Activated B cell treated with CpG ODN at 0.5 μM for 24 hours (primary cell): ENCODE results near the gene GNAI3. TPM values are rescaled to one million over a fixed set of nuclear protein-coding genes. Genes with fewer than 3 reads are reported as not detected.

Source experiments
- ATAC-seq: fragments of 200-7000 bp; cut with Tn5 transposase; one replicate; pipeline ENCODE4 v1.10.0; 2021; ENCODE audit warnings: low read depth, mild to moderate bottlenecking, moderate library complexity
- CTCF ChIA-PET: fragments of 350-600 bp; sonication (Branson Sonifier 250); formaldehyde crosslinking; loops from one replicate; lab custom pipeline; 2021; ENCODE audit warnings: antibody characterized with exemption; lab: Charles Lee
- POLR2A ChIA-PET: fragments of 350-600 bp; sonication (Branson Sonifier 250); formaldehyde crosslinking; loops from one replicate; lab custom pipeline; 2021; ENCODE audit warnings: antibody characterized with exemption; lab: Charles Lee
- DNase-seq: peaks from one replicate; pipeline ENCODE4 v3.0.0; 2022
- H3K27ac Mint-ChIP-seq: one replicate; pipeline ENCODE4 v1.8.0; 2020; ENCODE audit warnings: mixed read lengths
- H3K27me3 Mint-ChIP-seq: one replicate; pipeline ENCODE4 v1.8.0; 2021; ENCODE audit warnings: mixed read lengths
- H3K36me3 Mint-ChIP-seq: one replicate; pipeline ENCODE4 v1.8.0; 2021; ENCODE audit warnings: low read depth, mixed read lengths
- H3K4me1 Mint-ChIP-seq: one replicate; pipeline ENCODE4 v1.8.0; 2021; ENCODE audit warnings: mixed read lengths
- H3K4me3 Mint-ChIP-seq: one replicate; pipeline ENCODE4 v1.8.0; 2020; ENCODE audit warnings: mild to moderate bottlenecking, mixed read lengths
- H3K9me3 Mint-ChIP-seq: one replicate; pipeline ENCODE4 v1.8.0; 2020; ENCODE audit warnings: mixed read lengths
- intact Hi-C: fragments of 100-400 bp; cut with micrococcal nuclease; formaldehyde crosslinking; loops from one replicate; pipeline ENCODE4 v1.15.1; 2024
- total RNA-seq: library from RNA; stranded (reverse); gene quantifications from 2 replicates; pipeline ENCODE4 v1.2.3, GENCODE V29; 2022
- TF ChIP-seq, protein P1 (sequence below): fragments of 200-600 bp; IDR thresholded peaks from one replicate; pipeline ENCODE4 v1.8.0; 2022; ENCODE audit warnings: antibody characterized with exemption, mild to moderate bottlenecking

The GNAI3 gene
- total RNA-seq, 1 donor from 2014 or later: 8.4 TPM

DNA sequence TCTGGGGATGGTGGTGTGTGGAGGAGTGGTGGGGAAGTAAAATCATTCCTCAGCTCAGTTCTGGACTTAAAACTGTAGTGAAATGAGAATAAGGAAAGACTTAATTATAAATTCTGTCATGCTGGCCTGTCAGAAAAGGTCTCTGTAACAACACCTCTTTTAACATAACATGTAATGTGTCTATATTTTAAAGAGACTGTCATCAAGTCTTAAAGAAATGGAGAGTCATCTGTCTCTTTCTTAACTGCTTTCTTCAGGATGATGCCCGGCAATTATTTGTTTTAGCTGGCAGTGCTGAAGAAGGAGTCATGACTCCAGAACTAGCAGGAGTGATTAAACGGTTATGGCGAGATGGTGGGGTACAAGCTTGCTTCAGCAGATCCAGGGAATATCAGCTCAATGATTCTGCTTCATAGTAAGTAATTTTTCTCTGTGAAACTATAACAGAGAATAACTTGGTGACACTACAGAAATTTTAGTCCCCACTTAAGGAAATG is 30.6 kb downstream of the GNAI3 start:
- H3K36me3 Mint-ChIP-seq: peaks cover 69% of the 10 kb centered on the region
- H3K27ac Mint-ChIP-seq: no peak overlapping the region
- ATAC-seq (no peak), DNase-seq (no peak)
- no peaks in the 10 kb centered on the region for H3K9me3 Mint-ChIP-seq
- peaks cover 3% of the 10 kb centered on the region for H3K4me1 Mint-ChIP-seq
- TF ChIP-seq, protein P1, sequence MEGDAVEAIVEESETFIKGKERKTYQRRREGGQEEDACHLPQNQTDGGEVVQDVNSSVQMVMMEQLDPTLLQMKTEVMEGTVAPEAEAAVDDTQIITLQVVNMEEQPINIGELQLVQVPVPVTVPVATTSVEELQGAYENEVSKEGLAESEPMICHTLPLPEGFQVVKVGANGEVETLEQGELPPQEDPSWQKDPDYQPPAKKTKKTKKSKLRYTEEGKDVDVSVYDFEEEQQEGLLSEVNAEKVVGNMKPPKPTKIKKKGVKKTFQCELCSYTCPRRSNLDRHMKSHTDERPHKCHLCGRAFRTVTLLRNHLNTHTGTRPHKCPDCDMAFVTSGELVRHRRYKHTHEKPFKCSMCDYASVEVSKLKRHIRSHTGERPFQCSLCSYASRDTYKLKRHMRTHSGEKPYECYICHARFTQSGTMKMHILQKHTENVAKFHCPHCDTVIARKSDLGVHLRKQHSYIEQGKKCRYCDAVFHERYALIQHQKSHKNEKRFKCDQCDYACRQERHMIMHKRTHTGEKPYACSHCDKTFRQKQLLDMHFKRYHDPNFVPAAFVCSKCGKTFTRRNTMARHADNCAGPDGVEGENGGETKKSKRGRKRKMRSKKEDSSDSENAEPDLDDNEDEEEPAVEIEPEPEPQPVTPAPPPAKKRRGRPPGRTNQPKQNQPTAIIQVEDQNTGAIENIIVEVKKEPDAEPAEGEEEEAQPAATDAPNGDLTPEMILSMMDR: no peak
- no peak overlapping the region for H3K4me3 Mint-ChIP-seq
- ChIA-PET POLR2A (no interaction called here), CTCF (no interaction called here)
- intact Hi-C loops: no loop called here
- H3K27me3 Mint-ChIP-seq: no peaks in the 10 kb centered on the region

DNA sequence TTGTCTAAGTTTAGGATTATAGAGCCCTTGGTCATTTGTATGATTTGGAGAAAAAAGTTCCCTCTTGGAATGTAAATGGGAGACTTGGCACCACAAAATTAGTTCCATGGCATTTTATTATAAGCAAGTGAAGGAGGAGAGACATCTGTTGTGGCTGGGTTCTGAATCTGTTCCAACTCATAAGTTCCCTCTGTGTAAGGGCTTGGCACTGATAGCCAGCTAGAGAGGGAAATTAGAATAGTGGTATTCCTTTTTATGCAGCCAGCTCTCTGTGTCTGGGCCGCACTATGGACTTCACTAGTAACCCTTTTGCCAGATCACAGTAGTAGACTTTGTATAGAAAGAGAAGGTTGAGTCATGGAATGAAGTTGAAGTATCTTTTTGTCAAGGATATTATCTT is 31.1 kb downstream of the GNAI3 start:
- H3K27ac Mint-ChIP-seq: no peak overlapping the region
- peaks cover 74% of the 10 kb centered on the region for H3K36me3 Mint-ChIP-seq

DNA sequence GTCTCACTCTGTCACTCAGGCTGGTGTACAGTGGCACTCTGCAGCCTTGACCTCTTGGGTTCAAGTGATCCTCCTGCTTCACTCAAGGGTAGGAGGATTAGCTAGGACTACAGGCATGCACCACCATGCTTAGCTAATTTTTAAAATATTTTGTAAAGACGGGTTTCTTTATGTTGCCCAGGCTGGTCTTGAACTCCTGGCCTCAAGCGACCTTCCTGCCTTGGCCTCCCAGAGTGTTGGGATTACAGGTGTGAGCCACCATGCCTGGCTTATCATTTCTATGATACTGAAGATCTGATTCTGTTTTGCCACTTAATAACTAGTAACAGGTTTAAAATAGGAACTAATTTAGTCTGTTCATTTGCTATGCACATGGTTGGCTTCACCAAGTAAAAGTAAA is 33.6 kb downstream of the GNAI3 start:
- Mint-ChIP-seq H3K4me1 (no peaks in the 10 kb centered on the region), H3K27me3 (no peaks in the 10 kb centered on the region), H3K36me3 (peaks cover 72% of the 10 kb centered on the region), H3K27ac (no peak overlapping the region), H3K9me3 (no peaks in the 10 kb centered on the region), H3K4me3 (no peak overlapping the region)
- DNase-seq (no peak), ATAC-seq (no peak)
- TF ChIP-seq, protein P1: no peak
- POLR2A ChIA-PET: no interaction called here
- CTCF ChIA-PET: no interaction called here
- intact Hi-C loops: no loop called here

More for the DNA sequence above, 31.1 kb downstream of the GNAI3 start:
- Mint-ChIP-seq H3K27me3 (no peaks in the 10 kb centered on the region), H3K4me3 (no peak overlapping the region), H3K4me1 (no peaks in the 10 kb centered on the region), H3K9me3 (no peaks in the 10 kb centered on the region)
- intact Hi-C loops: no loop called here
- ATAC-seq (no peak), DNase-seq (no peak)
- TF ChIP-seq, protein P1: no peak
- POLR2A ChIA-PET: no interaction called here
- CTCF ChIA-PET: no interaction called here

DNA sequence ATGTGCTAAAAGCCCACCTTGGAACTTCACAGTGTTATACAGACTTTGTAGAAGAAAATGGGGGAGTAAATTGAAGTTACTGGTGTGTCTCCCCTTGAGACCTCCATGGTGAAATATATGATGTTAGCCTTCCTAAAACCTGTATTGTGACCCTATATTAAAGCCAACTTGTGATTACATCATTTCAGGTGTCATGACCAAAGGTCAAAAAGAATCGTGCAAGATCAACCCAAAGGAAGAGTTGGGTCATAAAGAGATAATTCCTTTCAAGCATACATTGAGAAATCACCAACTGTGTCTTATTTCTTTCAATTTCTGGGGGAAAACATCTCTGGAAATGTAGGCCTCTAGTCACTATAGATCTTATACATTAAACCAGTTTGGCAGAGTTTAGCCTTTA is 36.4 kb downstream of the GNAI3 start:
- no peaks in the 10 kb centered on the region for H3K4me1 Mint-ChIP-seq
- ATAC-seq (no peak), DNase-seq (no peak)
- intact Hi-C loops: loop anchor here (2.0 kb wide), 2 partner anchors 14 to 16 kb away; no protein-coding TSS in a partner anchor
- H3K9me3 Mint-ChIP-seq: no peaks in the 10 kb centered on the region
- TF ChIP-seq, protein P1: no peak
- H3K4me3 Mint-ChIP-seq: no peak overlapping the region
- ChIA-PET CTCF (no interaction called here), POLR2A (no interaction called here)
- no peak overlapping the region for H3K27ac Mint-ChIP-seq
- peaks cover 84% of the 10 kb centered on the region for H3K36me3 Mint-ChIP-seq
- H3K27me3 Mint-ChIP-seq: no peaks in the 10 kb centered on the region

DNA sequence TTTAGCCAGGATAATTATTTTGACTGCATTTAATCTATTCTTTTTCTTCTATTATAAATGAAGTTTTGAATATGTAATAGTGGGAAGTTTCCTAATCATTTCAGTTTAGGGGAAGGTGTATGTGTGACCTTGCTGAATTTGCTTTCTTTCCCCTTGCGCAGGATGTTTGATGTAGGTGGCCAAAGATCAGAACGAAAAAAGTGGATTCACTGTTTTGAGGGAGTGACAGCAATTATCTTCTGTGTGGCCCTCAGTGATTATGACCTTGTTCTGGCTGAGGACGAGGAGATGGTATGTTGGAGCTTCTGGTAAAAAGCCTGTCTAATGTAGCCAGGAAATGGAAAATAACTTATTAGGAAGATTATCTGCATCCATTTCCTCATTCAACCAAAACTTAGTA is 37.6 kb downstream of the GNAI3 start:
- TF ChIP-seq, protein P1: no peak
- H3K4me1 Mint-ChIP-seq: no peaks in the 10 kb centered on the region
- H3K36me3 Mint-ChIP-seq: peaks cover 83% of the 10 kb centered on the region
- intact Hi-C loops: no loop called here
- no peak overlapping the region for H3K4me3 Mint-ChIP-seq
- H3K9me3 Mint-ChIP-seq: no peaks in the 10 kb centered on the region
- ATAC-seq: no peak
- ChIA-PET CTCF (no interaction called here), POLR2A (interaction anchor here (0.5 kb wide), 1 partner anchor 101 kb away, joined by 4 read pairs; no protein-coding TSS in a partner anchor)
- H3K27me3 Mint-ChIP-seq: no peaks in the 10 kb centered on the region
- H3K27ac Mint-ChIP-seq: no peak overlapping the region
- no peak for DNase-seq
